ENCODE results near the gene TEX10. TPM values are rescaled to one million over a fixed set of nuclear protein-coding genes. Genes with fewer than 3 reads are reported as not detected.

Gene TEX10
- total and polyA plus RNA-seq, 2 of the 13 experiments (the other 11 are each of a cell fraction or from before 2014, with no cell fraction given), result 18.1 to 38.7 TPM

- TF ChIP-seq AKNA (CRISPR knock-in tag; IDR thresholded peaks at IDR 0.05; ENCODE audit: borderline replicate concordance), result no peak; the same call in 1 of the 2 replicates
- TF ChIP-seq TFDP1 (CRISPR knock-in tag; IDR thresholded peaks at IDR 0.05; ENCODE audit: borderline replicate concordance), result peak; percentile 96
- peak; percentile 100 for TF ChIP-seq ETV5 (CRISPR knock-in tag; IDR thresholded peaks at IDR 0.05; ENCODE audit: borderline replicate concordance)
- TF ChIP-seq SP140L (CRISPR knock-in tag; IDR thresholded peaks at IDR 0.05; ENCODE audit: borderline replicate concordance), result no peak
- no peak for TF ChIP-seq NBN (conservative IDR thresholded peaks at IDR 0.05)
- peak; percentile 34; the same call in 1 of the 2 replicates for TF ChIP-seq SIN3A (IDR thresholded peaks at IDR 0.05; ENCODE audit: borderline replicate concordance, low read depth, low read length)
- TF ChIP-seq SMAD9 (CRISPR knock-in tag; IDR thresholded peaks at IDR 0.05), result no peak
- TF ChIP-seq THAP8 (CRISPR knock-in tag; IDR thresholded peaks at IDR 0.05; ENCODE audit: borderline replicate concordance), result no peak
- peak; percentile 97; the same call in 1 of the 2 replicates for TF ChIP-seq ETS1 (CRISPR knock-in tag; IDR thresholded peaks at IDR 0.05)
- peak; percentile 48; the same call in 1 of the 2 replicates for TF ChIP-seq ZNF546 (CRISPR knock-in tag; conservative IDR thresholded peaks at IDR 0.05)
- no peak for TF ChIP-seq ADNP (CRISPR knock-in tag; IDR thresholded peaks at IDR 0.05)
- TF ChIP-seq TIGD3 (CRISPR knock-in tag; IDR thresholded peaks at IDR 0.05; ENCODE audit: borderline replicate concordance), result peak; percentile 64; the same call in 1 of the 2 replicates
- peak; percentile 73; the same call in 1 of the 2 replicates for TF ChIP-seq BRF2 (CRISPR knock-in tag; IDR thresholded peaks at IDR 0.05)
- no peak for TF ChIP-seq ZNF446 (CRISPR knock-in tag; IDR thresholded peaks at IDR 0.05)
- TF ChIP-seq CSRNP1 (CRISPR knock-in tag; IDR thresholded peaks at IDR 0.05), result peak; percentile 73; the same call in 1 of the 2 replicates
Observed at GRCh38 chr9:100352727-100353505, at the start of gene TEX10 (continued).
